Heart left ventricle (tissue), 13 donors: ENCODE data around the gene KLF7.

Experiments used
- POLR2A ChIP-seq, 2 donors: fragments of 450-650 bp; IDR thresholded peaks; one replicate each; pipeline ENCODE4 v1.6.1; 2017; ENCODE audit warnings: antibody characterized with exemption in 2 of 2, mild to moderate bottlenecking in 2 of 2, moderate library complexity in 2 of 2
- TF ChIP-seq, protein P1 (sequence below), 12 donors: fragments of 200-600 bp; sonication (generic) in 4 of 12; IDR thresholded peaks; one replicate each; pipeline versions ENCODE4 v1.5.0 to v1.8.0; 2018 to 2022; ENCODE audit warnings: antibody characterized with exemption in 12 of 12, mild to moderate bottlenecking in 5 of 12
- donor health status: ischemic (EF 13 %, LVEDD 7.1; RV severe dilation, severe dysfunction).
- donor health status: DM: no; HTN: yes; CAD: no.
- donor health status: DM: no; HTN: no; CAD: no.
- donor health status: ischemic (EF 25% LVEDD 6.9; RV normal size, moderate dysfunction).
- donor health status: ischemic (EF 25% LVEDD 5.7; RV mildly dilated, moderate dysfunction).
- donor health status: ischemic (EF 35%, LVEDD 5.7; RV mildly dilated, moderate dysfunction).
- donor health status: nonischemic (EF 11% LVEDD 7.7; RV severe dilation, severe dysfunction).
- donor health status: DM: yes; HTN: yes; CAD: no.
- donor health status: PGD.
- donor health status: ischemic (EF 29% LVEDD 5.4; RV normal size, mild dysfunction).
- donor health status: nonischemic (EF 23%, LVEDD 6.1; RV moderate dilation, normal function).

DNA sequence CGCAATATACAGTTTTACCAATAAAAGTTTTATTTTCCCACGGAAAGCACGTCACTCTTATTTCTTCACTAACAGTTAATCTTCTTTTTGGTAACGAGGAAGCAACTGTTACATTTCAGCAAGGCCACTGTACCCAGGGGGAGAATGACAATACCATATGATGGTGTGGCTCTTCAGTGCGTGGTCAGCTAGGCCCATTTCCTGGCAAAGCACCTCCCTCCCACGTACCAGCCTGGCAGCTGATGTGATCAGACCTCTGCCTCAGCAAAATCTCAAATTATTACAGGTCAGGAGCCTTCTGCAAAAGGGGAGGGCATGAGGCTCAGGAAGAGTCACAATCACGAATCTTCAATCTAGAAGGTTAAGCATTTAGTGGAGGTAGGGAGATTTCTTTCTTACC is 55.4 kb downstream of the KLF7 start:
- TF ChIP-seq, protein P1, sequence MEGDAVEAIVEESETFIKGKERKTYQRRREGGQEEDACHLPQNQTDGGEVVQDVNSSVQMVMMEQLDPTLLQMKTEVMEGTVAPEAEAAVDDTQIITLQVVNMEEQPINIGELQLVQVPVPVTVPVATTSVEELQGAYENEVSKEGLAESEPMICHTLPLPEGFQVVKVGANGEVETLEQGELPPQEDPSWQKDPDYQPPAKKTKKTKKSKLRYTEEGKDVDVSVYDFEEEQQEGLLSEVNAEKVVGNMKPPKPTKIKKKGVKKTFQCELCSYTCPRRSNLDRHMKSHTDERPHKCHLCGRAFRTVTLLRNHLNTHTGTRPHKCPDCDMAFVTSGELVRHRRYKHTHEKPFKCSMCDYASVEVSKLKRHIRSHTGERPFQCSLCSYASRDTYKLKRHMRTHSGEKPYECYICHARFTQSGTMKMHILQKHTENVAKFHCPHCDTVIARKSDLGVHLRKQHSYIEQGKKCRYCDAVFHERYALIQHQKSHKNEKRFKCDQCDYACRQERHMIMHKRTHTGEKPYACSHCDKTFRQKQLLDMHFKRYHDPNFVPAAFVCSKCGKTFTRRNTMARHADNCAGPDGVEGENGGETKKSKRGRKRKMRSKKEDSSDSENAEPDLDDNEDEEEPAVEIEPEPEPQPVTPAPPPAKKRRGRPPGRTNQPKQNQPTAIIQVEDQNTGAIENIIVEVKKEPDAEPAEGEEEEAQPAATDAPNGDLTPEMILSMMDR (IDR thresholded peaks at IDR 0.05) = no peak
- TF ChIP-seq POLR2A (IDR thresholded peaks at IDR 0.05) = no peak
